8988T (cell line): ENCODE data around the gene APBB2.
"Not testable (repeated sequence)": the region's sequence is repeated elsewhere in the genome, so short reads cannot be mapped to it uniquely, and the experiment has no call there.

Experiments used
- DNase-seq: peaks from one replicate; pipeline ENCODE4 v3.0.0; 2011

APBB2 gene

DNA sequence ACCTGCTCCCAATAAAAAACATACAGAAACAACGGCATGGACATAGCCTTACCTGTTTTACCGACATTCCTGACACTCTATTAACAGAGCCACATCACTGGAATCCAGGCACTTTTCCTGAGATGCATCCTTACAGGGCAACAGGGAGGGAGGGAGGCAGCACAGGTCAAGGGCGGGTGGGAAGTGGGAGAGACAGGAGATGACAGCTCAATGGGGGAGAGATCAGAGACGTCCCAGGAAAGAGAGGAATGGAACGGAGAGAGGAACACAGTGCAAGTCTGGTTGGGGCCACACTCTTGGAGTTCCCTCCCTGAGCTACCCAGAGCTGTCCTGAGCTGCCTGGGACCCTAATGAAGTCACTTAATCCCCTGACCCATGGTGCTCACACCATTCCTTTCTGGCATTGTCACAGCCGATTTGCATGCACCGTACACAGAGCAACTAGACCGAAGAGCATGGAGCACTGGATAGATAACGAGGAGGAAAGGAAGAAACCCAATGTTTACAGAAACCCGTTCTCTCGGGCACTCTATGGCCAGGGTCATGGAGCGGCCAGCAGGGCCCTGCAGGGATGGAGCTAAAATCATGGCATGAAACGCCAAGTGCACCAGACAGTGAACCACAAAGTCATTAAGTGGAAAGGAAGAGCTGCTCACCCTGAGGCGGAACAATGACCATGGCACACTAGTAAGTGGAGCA, 371.5 kb downstream of the APBB2 start:
- no peak for DNase-seq

DNA sequence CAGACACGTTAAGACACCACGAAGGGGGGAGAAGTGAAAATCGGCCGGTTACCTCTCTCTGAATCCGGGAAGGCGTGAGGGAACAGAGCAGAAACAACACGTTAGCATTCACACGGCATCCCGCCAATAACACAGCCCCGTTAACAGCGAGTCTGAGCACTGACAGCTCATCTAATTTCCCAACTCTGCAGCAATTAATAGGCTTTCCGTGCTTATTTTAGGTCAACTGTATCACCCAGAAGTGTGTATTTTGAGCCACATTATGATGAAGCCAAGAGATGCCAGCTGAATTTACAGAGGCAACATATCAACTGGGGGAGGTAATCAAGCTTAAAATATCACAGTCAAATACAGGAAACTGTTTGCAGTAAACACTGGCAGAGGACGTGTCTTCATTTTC, 372.0 kb downstream of the APBB2 start:
- DNase-seq = no peak

DNA sequence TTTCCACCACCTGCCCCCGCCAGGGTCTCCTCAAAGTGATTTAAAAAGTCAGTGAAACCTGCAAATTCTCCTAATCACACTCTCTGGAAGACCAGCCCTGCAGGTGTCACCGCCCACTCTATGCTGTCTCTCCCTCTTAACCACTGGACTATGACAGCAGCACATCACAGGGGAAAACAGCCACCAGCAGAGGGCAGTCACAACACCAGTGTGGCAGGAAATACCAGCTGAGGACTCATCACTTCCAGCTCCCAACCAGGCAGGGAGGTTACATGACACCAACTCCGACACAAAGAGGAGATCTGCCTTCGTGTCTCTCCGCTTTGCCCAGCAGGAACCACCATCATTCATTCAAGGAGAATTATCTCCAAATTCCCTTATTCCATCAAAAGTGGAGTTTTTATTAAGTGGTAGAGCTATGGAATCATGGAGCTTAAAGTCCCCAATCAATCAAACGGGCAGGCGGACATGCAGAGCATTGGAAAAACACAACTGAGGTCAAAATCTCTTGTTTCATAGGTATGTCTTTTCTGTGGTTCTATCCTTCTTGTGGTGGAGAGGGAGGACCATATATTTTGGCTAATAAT, 373.3 kb downstream of the APBB2 start:
- peak; percentile 63 for DNase-seq

DNA sequence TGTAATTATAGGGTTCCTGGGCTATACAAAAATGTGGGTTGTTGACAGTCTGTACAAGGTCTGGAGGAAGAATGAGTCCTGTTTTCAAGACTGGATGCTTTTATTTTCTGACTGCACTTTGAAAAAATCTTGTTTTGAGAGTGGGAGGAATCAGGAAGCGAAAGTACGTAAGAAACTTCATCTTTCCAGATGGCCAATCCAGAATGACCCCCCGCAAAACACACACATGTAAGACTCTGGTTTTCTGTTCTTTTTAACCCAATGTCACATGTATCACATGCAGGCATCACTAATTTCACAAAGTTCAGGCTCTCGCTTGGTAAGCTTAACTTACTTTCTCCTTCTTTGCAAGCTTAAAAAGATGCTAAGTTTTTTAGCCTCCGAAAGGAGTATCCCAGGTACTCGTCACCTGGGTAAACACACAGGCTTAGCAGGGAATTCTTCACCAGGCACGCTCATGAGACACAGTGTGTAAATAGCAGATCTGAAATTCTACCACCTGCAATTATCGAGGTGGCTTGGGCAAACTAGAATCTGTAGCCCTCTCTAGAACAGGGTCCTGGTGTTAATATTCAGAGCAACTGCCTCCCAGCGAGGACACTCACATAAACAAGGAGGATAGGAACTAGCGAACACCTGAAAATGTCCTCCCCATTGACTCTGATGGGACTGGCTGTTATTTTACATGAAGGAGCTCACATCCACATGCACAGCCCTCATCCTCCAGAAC, 373.9 kb downstream of the APBB2 start:
- no peak for DNase-seq

DNA sequence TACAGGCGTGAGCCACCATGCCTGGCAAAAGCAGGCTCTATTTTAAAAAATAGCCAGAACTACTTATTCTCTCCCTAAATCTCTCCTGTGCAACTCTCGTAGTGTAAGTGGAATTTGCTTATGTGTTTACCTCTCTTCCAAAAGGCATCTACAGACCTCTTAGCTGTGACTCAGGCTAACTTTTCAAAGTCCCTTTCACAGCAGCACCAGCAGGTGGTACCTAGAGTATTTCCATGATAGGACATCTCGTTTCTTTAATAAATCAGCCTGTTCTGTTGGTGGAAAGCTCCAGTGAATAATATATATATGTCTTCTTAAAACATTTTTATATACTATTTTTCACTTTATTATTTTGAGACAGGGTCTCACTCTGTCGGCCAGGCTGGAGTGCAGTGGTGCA, 375.6 kb downstream of the APBB2 start:
- DNase-seq = no peak

DNA sequence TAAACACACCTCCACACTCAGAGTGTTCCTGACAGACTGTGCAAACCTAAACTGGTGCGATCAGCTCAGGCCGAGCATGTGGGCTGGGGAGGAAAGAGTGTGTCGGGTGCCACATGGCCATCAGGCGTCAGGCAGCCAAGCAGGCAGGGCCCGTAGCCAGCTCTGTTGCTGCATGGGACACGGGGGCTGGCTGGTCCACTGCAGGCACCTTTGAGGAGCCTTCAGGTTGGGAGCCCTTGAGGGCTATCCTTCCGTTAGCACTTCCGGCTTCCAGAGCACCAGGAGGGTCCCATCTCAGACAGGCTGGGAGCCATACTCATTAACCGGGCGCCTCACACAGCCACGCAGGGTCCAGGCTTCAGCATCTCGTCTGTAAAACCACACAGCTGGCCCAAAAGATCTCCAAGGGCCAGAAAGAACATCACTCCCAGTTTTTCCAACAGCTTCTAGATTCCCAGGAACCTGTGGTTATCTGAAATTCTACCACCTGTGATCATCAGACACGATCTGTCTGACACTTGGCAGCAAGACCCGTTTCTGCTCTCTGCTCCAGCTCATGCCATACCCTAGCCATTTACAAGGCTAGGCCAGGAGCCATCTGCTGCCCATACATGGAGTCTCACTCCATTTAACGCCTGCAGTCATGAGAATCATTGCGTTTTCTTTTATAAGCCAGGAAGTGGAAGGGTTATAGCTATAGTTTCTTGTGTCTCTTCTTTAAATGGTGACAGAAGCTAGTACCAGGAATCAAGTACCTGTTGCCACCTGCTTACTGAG, 377.1 kb downstream of the APBB2 start:
- no peak for DNase-seq

DNA sequence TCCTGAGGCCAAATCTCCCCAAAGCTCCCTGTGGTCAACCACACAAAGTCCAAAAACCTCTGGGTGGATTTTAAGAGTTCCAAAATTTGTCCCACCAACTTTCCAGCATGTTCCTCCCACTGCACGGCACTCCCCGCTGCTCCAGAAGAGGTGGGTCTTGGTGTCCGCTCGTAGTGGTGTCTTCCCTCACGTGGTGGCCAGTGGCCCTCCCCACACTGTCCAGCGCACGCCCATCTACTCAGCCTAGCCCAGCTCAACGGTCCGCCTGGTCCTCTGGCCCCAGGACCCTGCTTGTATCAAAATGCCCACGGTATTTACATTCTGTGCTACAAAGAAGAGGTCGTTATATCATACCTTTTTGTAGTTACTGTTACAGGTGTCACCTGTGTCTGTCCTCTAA, 381.1 kb downstream of the APBB2 start:
- no peak for DNase-seq

DNA sequence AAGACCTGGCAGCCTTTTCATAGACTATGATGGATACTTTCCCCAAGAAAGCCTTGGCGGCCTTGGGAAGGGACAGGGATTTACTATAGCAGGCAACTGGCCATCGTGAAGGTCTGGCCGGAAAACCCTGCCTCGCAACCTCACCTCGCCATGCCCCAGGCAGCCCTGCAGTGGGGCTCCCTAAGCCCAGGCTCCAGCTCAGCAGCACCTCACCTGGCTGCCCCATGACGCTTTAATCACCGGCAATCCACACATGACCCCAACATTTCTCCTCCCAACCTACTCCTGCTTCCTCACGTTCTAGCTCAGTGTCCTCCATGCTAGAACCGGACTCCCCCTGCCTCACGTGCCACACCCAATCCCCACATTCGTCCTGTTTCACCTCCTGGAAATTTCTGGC, 382.2 kb downstream of the APBB2 start:
- no peak for DNase-seq

DNA sequence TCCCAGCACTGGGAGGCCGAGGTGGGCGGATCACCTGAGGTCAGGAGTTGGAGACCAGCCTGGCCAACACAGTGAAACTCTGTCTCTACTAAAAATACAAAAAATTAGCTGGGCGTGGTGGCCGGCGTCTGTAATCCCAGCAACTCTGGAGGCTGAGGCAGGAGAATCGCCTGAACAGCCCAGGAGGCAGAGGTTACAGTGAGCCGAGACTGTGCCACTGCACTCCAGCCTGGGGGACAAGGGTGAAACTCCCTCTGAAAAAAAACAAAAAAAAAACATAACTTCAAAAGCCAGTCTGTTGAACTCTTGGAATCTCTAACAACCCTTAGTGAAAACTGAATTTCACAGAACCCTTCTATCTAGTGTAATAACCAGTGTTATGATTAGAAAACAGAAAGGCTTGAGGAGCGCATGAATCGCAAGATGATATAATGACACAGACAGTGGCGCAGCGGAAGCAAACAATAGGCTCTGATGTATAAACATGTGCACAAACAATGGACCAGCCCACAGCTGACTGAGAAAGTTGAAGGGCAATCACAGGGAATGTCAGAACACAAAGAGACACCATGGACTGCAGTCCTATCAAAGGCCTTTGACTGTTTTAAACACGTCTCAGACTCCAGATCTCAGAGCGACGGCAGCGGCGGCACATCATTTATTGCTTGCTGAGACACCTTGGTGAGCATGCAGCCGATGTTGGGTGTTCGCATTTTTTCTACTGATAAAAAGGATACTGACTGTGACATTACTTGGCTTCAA, 383.0 kb downstream of the APBB2 start:
- DNase-seq = no peak

DNA sequence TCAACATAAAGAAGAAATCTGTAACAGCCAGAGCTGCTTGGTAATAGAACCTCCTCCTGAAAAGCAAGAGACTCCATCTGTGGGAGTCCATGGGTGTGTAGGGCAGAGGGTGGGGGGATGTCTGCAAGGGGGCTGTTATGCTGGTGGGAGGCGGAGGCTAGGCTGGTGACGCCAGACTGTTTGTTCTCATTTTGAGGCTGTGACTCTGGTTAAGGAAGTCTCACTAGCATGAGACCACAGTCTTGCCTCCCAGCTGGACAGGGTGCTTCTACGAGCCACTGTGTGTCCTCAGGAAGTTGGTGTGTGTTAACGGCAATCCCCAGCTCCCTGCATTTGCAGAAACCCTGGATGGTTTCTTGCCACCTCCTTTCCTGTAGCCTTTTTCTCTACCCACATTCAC, 384.8 kb downstream of the APBB2 start:
- DNase-seq = no peak

DNA sequence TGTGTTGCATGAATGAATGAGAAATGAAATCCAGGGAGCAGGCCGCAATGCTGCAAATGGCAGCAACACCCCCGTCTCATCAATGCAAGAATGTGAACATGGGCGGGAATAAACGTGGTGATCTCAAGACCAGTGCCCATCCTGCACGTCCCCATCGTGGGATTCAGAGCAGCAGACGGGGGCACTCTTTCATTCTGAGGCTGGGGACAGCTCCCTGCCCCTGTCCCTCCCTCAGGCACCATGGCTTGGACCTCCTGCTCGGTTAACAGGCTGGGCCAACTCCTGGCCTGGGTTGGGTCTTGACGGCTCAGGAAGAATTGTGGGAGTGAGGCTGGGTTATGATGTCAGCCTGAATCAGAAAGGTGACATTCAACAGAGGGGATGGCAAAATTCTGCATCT, 385.7 kb downstream of the APBB2 start:
- DNase-seq = no peak

DNA sequence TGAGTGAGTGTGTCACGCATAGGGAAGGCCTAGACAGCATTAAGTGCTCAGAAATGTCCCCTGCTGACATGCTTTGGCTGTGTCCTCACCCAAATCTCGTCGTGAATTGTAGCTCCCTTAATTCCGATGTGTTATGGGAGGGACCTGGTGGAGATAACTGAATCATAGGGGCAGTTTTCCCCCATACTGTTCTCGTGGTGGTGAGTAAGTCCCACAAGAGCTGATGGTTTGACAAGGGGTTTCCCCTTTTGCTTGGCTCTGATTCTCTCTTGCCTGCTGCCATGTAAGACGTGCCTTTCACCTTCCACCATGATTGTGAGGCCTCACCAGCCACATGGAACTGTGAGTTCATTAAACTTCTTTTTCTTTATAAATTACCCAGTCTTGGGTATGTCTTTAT, 386.6 kb downstream of the APBB2 start:
- no peak for DNase-seq

DNA sequence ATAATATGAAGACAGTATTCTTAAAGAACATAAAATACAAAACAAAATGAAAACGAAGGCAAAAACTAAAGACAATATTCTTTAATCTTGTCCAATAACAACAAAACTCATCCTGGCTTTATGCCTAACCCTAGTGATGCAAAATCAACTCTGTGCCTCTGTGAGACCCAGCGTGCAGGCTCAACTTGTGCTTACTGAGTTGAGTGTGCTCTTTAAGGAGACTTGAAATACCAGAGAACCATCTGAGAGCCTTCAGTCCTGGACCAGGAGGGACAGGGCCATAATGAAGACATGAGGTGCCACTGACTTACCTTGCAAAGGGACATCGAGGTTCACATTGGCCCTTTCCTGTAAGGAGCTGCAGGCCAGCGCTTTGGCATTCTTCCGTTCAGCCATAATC, 387.5 kb downstream of the APBB2 start:
- DNase-seq = no peak

DNA sequence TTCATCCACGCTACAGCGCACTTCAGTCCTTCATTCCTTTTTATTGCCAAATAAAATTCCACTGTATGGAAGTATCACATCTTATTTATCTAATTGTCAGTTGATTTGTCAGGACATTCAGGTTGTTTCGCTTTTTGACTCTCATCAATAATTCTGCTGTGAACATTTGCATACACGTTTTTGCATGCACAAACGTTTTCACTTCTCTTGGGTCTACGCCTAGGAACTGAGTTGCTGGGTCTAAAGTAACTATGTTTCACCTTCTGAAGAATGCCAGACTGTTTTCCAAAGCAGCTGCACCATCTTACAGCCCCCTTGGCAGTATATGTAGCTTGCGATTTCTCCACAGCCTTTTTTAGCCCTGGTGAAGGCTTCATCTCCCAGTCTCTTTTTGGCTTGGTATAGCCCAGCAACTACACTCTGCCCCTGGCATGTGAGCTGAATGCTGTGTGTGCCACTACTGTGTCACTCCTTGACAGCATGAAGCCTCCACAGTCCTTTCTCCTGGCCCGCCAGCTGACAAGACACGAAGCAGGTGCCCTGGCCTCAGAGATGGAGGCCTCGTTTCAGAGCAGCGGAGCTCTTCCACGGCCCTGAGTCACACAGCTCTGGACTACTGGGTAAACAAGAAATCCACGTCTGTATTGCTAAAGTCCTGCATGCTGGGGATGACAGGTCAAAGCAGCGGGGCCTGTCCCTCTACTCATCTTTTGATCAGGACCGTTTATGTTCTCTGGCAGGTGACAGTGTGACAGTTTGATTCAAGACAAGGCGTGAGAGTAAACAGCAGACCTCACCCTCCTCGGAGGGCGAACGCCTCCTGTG, 389.1 kb downstream of the APBB2 start:
- no peak for DNase-seq

DNA sequence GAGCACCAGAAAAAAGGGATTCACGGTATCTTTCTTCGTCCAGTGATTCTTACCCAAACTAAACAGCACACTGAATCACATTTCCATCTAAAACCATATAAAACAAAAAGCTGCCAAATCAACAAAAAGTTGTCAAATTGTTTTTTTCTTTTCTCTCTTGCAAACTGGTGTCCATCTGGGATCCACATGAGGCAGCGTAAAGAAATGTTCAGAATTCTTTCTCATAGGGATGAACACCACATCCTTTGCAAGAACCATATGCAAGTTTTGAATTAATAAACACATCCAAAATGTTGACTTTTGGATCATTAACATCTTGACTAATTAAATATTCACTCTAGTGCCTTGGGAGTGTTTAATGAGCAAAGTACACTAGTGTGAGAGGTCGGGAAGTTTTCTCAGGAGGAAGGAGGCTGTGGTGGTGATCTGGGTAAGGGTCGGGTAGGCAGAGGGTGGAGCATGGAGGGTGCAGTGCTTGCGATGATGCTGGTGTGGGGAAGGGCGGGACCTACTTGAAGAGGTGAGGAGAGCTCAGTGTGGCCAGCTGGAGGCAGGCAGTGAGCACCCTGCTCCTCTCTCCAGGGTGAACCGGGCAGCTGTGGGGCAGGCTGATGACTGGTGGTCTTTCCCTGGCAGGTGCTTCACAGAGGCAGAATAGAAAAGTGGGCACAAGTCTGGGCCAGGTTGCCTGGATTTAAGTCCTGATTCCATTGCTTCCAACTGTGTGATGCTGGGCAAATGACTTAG, 391.7 kb downstream of the APBB2 start:
- no peak for DNase-seq

DNA sequence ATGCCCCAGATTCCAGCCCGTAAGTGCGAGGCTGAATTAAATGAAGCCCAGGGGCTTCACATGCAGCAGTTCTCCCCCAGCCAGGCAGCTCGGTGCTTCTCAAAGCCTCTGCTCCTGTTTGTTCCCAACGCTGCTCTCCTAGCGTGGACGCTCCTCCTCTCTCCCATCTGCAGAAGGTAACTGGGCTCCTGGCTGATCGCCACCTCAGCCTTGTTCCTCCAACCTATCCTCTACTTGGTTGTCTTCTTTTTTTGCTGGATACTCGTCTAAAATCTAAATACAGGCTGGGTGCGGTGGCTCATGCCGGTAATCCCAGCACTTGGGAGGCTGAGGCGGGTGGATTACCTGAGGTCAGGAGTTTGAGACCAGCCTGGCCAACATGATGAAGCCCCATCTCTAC, 394.2 kb downstream of the APBB2 start:
- DNase-seq = no peak

DNA sequence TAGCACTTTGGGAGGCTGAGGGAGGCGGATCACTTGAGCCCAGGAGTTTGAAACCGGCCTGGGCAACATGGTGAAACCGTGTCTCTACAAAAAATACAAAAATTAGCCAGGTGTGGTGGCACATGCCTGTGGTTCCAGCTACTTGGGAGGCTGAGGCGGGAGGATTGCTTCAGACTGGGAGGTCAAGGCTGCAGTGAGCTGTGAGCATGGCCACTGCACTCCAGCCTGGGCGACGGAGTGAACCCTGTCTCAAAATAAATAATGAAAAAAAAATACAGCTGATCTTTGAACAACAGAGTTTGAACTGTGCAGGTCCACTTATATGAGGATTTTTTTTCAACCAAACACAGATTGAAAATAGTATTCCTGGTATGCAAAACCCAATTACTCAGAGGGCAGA, 397.2 kb downstream of the APBB2 start:
- DNase-seq = not testable (repeated sequence)

DNA sequence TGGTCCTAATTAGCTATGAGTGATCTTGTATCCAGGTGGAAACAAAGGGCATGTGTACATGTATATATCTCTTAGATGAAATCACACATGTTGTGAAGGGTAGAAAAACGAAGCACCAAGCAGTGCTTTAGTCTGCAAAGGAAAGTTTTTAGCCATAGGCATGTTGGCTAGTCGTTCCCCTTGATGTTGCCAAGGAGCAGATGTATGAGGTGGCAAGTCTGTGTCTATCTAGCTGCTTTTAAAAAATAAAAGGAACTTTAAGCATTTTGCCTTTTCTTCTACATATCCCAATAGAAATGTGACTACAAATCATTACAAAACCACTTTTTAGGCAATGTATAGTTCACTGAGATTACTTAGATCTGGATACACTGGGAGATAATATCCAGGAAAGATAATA, 401.5 kb downstream of the APBB2 start:
- no peak for DNase-seq

DNA sequence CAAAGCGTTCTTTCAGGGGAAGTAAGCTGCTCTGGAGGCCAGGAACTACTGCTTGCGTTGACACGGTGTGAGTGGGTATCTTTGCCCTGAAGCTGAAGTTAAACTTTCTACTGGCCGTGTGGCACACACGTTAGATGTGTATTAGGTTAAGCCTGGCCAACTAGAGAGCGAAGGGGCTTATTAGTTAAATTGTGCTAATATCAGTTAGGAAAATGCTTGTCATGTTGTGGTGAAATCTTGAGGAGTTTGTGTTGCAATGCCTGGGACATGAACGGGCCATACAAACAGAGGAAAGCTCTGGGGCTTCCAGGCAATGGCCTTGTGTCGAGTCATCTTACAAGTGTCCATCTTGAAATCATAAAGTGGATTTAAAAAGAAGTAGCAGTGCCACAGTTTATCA, 402.0 kb downstream of the APBB2 start:
- DNase-seq = no peak

DNA sequence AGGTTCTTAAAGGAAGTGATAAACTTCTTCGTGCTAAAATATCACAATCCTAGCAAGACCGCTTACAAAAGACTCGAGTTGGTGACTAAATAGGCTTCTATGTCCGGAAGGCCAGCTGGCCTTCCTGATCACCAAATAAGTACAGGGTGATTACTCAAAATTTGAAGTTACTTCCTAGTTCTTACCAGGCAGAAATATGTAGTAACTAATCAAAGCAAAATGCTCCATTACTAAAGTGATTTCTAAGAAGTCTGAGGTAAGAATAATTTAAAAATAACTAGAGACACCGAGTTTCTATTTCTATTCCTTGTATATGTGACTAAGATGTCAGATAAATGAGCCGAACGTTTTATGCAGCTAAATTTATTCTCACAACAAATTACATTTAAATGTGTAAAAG, 402.4 kb downstream of the APBB2 start:
- no peak for DNase-seq

DNA sequence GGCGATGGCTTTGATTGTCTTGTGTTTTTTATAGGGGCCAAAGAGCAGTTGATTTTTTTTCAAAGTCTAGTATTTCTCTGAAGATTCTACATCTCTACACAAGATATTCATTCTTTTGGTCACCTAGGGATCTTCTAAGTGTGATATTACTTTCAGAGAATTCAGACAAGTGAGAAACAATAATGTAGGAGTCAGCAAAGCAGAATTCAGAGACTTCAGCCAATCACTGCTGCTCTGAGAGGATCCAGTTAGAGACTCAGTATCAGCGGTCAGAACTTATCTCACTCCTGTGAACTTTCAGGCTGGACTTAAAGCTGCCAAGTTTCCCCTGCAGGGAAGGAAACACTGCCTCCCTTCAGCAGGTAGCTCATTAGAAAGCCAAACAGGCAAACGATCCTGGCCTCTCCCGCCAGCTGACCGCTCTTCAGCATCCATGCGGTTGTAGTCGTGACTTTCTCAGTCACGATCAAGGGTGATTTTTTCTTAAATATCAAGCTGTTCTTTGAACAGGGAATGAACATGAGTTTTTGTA, 405.4 kb downstream of the APBB2 start:
- DNase-seq = no peak
